ENCODE results near the gene ULBP2.
"Not testable (repeated sequence)": the region's sequence is repeated elsewhere in the genome, so short reads cannot be mapped to it uniquely, and the experiment has no call there.

Gene ULBP2

DNA sequence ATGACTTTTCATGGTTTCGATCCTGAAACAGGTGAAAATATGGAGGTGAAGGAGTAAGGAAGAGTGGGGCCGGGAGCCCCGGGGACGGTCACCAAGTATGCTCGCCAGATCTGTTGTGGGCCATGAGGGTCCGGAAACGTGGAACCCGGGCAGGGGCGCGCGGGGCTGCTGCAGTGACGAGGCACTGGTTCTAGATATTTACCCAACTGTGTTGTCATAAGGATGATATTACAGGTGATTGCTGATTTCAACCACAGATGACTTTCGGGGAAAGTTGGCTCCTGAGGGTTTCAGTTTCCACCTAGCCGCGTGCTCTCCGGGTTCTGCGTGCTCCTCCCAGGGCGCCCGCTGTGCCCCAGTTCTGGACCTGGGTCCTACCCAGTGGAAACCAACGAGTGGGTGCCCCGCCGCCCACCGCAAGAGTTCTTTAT lies 31.1 kb upstream of the ULBP2 start:
- no peak for TF ChIP-seq ZFX (IDR thresholded peaks at IDR 0.05; ENCODE audit: borderline replicate concordance)
- TF ChIP-seq, protein P1, sequence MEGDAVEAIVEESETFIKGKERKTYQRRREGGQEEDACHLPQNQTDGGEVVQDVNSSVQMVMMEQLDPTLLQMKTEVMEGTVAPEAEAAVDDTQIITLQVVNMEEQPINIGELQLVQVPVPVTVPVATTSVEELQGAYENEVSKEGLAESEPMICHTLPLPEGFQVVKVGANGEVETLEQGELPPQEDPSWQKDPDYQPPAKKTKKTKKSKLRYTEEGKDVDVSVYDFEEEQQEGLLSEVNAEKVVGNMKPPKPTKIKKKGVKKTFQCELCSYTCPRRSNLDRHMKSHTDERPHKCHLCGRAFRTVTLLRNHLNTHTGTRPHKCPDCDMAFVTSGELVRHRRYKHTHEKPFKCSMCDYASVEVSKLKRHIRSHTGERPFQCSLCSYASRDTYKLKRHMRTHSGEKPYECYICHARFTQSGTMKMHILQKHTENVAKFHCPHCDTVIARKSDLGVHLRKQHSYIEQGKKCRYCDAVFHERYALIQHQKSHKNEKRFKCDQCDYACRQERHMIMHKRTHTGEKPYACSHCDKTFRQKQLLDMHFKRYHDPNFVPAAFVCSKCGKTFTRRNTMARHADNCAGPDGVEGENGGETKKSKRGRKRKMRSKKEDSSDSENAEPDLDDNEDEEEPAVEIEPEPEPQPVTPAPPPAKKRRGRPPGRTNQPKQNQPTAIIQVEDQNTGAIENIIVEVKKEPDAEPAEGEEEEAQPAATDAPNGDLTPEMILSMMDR (IDR thresholded peaks at IDR 0.05), result no peak
- no peak overlapping the region for H3K27ac ChIP-seq

DNA sequence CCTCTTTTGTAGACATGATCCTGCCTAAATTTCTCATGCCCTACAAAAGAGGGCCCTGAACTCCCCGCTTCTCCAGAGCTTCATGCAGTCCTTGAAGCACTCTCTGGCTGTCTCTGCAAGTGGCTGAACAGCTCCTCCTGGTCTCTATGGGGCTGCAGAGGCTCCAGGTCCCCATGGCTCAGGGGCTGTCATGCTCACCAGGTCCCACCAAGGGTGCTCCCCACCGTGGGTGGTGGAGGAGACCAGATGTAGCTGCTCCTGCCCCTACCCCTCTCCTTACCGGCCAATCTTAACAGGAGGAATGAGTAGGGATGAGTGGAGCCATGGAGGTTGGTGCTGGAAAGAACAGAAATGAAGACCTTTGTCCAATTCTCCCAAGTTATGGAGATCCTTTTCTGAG lies 29.1 kb upstream of the ULBP2 start:
- not testable (repeated sequence) for H3K27ac ChIP-seq

DNA sequence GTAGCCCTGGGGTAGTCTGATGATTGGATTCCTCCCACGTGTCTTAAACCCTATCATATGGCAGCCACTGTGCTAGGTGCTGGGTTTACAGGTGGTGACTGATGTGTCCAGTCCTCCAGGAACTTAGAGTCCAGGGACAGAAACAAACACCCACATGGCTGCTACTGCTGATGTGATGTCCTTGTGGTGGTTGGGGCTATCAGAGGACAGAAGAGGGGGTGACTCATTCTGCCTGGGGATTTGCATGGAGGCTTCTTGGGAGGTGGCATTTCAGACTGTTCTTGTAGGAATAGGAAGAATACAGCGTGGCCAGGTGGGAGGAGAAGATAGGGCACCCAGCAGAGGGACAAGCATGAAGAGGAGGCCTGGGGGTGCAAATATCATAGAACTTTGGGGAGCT lies 28.7 kb upstream of the ULBP2 start:
- no peak overlapping the region for H3K27ac ChIP-seq
- TF ChIP-seq, protein P1 (IDR thresholded peaks at IDR 0.05), result no peak
- no peak for TF ChIP-seq ZFX (IDR thresholded peaks at IDR 0.05; ENCODE audit: borderline replicate concordance)

DNA sequence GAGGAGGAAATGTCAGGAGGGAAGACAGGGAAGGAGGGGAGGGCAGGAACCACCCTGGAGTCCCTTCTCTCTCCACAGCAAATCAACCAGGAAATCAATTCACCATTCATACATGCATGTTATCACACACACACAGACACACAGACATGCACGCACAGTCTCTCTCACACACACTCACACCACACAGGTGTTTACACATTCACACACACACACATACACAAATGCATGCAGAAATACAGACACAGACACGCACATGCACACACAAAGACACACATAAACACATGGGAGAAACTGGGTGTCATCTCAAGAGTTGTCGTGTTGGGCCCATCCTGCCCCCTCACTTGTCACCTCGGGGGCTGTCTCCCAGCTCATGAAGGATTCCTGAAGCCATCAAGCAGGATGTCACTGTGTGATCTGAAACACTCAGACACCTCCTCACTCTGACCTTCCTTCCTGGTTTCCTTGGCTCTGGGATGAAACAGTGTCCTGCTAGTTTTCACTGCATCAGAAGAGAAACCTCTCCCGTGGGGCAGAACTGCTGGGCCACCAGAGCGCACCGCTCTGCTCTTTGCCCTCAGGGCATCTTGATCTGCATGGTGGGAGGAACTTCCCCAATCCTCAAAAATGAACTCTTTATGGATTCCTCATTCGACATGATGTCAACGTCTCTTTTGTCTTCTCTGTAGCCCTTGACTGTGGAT lies 28.1 kb upstream of the ULBP2 start:
- TF ChIP-seq ZFX (IDR thresholded peaks at IDR 0.05; ENCODE audit: borderline replicate concordance), result no peak
- TF ChIP-seq, protein P1 (IDR thresholded peaks at IDR 0.05), result no peak
- H3K27ac ChIP-seq, result no peak overlapping the region

DNA sequence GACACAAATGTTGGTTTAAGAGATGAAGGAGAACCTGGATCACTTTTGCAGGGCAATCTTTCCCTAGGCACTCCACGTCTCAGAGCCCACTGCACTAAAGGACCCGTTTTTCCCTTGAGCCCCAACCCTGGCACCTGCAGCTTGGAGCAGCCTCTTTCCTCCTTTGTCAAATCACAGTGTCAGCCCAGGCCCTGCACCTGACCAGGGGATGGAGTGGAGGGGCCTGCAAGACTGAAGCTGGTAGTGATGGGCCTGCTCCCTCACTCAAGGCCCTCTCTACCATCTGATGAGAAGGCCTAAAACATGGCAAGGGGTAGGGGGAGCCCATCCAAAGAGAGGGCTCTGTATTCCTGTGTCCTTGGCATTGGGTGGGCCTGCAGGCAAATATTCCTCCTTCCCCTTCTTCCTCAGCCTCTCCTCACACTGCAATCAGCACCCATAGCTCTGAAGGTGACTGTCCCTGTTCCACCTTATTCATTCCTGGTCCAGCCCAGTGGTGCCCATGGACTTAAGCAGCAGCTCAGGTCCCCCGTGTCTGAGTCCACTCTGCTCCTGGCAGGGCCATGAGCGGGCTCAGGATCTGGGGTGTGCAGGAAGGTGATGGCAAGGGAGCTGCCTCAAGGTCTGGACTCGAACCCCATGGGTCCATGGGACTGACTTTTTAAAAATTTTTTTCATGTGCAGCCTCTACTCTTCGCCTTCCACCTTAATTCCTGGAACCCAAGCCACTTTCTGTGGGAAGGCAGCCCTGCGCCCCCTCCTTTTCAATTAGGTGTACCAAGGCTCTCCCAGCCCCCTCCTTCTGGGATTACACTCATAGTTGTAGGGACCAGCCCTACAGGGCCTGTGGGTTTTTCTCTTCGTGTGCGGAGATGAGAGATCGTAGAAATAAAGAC lies 25.6 kb upstream of the ULBP2 start:
- no peak overlapping the region for H3K27ac ChIP-seq
- TF ChIP-seq, protein P1 (IDR thresholded peaks at IDR 0.05), result no peak
- TF ChIP-seq ZFX (IDR thresholded peaks at IDR 0.05; ENCODE audit: borderline replicate concordance), result no peak

DNA sequence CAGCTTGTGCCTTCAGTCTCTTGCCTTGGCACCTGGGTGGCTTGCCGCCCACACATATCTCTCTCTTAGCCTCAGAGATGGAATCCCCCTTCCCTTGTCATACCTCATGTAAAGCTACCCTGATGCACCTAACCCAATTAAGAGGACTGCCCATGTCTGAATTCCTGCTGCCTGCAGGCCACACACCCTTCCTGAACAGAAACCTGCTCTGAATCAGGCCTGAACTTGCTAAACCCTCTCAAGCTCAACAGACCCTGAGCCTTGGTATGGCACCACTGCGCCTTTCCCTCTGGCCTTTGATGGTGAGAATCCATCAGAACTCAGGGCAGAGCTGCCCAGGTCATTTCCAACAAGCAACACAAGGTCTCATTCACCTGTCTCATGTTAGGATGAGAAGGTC lies 24.1 kb upstream of the ULBP2 start:
- no peak overlapping the region for H3K27ac ChIP-seq
- TF ChIP-seq ZFX (IDR thresholded peaks at IDR 0.05; ENCODE audit: borderline replicate concordance), result no peak
- TF ChIP-seq, protein P1 (IDR thresholded peaks at IDR 0.05), result no peak

DNA sequence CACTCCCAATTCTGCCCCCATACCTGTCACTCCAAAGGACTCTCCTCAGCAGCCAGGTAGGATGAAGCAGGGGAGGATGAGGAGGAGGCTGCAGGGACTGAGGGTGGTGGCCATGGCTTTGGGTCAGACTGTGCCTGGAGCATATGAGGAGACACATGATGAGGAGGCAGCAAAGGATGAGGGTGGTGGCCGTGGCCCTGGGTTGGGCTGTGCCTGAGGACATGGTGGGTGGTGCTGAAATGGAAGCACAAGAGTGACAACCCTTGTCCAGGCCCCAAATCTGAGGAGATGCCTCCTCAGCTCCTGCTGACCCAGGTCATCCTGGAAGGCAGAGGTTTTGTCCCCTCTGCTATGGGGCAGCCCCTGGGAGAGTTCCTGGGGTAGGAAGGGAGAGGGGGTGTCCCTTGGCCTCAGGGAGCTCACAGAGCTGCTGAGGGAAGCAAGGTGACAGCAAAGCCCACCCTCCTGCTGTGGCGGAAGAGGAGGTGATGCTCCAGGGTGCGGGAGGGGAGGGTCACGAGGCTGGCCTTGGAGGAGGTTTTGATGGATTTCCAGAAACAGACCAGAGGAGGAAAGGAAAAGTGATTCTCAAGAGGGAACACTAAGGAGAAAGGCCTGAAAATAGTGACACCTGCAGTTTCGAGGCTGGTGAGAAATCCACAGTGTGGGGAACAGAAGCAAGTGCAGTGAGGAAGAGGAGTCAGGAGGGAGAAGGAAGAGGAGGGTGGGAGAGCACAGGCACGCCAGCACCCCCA lies 23.5 kb upstream of the ULBP2 start:
- H3K27ac ChIP-seq, result no peak overlapping the region
- TF ChIP-seq ZFX (IDR thresholded peaks at IDR 0.05; ENCODE audit: borderline replicate concordance), result no peak
- TF ChIP-seq, protein P1 (IDR thresholded peaks at IDR 0.05), result no peak

DNA sequence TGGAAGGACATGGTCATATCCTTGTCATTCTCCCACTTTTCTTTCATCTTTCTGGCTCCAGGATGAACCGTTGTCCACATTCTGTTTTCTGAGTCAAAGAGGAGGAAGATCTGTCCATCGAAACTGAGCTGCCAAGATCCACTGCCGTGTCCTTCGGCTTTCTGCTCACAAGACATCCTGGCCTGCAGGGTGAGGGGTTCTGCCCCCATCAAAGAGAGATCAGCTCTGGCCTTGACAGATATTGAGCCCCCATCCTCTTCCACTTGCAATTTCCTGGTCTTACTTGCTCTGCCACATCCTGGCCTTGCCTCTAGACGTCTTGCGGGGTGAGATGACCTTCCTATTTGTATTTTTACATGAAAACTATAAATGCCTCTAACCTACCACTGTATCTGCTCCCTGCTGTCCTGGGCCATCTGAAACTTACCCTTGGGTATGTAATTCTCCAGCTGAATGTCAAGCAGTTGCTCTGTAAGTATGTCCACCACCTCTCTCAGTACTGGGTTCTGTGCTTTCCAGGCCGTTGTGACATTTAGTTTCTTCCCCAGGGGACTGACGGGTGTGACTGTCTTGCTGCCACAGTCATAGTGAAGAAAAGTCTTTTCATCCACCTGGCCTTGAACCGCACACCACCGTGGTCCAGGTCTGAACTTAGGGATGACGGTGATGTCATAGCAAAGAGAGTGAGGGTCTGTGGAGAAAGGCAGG lies 22.5 kb upstream of the ULBP2 start:
- not testable (repeated sequence) for H3K27ac ChIP-seq
